ENCODE measurements around the gene HOXA6.

GRCh38 chr7:27119412-27119911 is 28.1 kb downstream of the HOXA6 start:
- TF ChIP-seq, protein P1, sequence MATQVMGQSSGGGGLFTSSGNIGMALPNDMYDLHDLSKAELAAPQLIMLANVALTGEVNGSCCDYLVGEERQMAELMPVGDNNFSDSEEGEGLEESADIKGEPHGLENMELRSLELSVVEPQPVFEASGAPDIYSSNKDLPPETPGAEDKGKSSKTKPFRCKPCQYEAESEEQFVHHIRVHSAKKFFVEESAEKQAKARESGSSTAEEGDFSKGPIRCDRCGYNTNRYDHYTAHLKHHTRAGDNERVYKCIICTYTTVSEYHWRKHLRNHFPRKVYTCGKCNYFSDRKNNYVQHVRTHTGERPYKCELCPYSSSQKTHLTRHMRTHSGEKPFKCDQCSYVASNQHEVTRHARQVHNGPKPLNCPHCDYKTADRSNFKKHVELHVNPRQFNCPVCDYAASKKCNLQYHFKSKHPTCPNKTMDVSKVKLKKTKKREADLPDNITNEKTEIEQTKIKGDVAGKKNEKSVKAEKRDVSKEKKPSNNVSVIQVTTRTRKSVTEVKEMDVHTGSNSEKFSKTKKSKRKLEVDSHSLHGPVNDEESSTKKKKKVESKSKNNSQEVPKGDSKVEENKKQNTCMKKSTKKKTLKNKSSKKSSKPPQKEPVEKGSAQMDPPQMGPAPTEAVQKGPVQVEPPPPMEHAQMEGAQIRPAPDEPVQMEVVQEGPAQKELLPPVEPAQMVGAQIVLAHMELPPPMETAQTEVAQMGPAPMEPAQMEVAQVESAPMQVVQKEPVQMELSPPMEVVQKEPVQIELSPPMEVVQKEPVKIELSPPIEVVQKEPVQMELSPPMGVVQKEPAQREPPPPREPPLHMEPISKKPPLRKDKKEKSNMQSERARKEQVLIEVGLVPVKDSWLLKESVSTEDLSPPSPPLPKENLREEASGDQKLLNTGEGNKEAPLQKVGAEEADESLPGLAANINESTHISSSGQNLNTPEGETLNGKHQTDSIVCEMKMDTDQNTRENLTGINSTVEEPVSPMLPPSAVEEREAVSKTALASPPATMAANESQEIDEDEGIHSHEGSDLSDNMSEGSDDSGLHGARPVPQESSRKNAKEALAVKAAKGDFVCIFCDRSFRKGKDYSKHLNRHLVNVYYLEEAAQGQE (IDR thresholded peaks at IDR 0.05; ENCODE audit: insufficient read depth in 1 of 2, low read depth in 2 of 2, low read length in 1 of 2): no peak
- no peak for TF ChIP-seq TCF7L2 (IDR thresholded peaks at IDR 0.05; ENCODE audit: low read depth, low read length)
- TF ChIP-seq, protein P2, sequence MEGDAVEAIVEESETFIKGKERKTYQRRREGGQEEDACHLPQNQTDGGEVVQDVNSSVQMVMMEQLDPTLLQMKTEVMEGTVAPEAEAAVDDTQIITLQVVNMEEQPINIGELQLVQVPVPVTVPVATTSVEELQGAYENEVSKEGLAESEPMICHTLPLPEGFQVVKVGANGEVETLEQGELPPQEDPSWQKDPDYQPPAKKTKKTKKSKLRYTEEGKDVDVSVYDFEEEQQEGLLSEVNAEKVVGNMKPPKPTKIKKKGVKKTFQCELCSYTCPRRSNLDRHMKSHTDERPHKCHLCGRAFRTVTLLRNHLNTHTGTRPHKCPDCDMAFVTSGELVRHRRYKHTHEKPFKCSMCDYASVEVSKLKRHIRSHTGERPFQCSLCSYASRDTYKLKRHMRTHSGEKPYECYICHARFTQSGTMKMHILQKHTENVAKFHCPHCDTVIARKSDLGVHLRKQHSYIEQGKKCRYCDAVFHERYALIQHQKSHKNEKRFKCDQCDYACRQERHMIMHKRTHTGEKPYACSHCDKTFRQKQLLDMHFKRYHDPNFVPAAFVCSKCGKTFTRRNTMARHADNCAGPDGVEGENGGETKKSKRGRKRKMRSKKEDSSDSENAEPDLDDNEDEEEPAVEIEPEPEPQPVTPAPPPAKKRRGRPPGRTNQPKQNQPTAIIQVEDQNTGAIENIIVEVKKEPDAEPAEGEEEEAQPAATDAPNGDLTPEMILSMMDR (IDR thresholded peaks at IDR 0.05): no peak

Measured in Panc1 (cell line).